GM18861 (cell line): ENCODE measurements around the gene RMND5B.
A peak's percentile ranks its signal among the peaks of the same experiment; 100 is the strongest.
"Not testable (repeated sequence)": the region's sequence is repeated elsewhere in the genome, so short reads cannot be mapped to it uniquely, and the experiment has no call there.

Source experiments
- ATAC-seq: cut with Tn5 transposase; IDR thresholded peaks from one replicate; pipeline ENCODE4 v1.9.1; 2021; ENCODE audit not compliant: unreplicated experiment

RMND5B gene

GRCh38 chr5:178127300-178128009, 3.4 kb upstream of the RMND5B start:
- not testable (repeated sequence) for ATAC-seq

- no peak for ATAC-seq
Observed at GRCh38 chr5:178129296-178129695, 1.5 kb upstream of the RMND5B start.

GRCh38 chr5:178130234-178130575, 609 bp upstream of the RMND5B start:
- ATAC-seq, result not testable (repeated sequence)

GRCh38 chr5:178131446-178131996, 707 bp downstream of the RMND5B start:
- ATAC-seq, result no peak

GRCh38 chr5:178136990-178137389, 6.2 kb downstream of the RMND5B start:
- no peak for ATAC-seq

- ATAC-seq, result no peak
Observed at GRCh38 chr5:178137991-178138390, 7.2 kb downstream of the RMND5B start.

GRCh38 chr5:178141550-178141949, 10.7 kb downstream of the RMND5B start:
- ATAC-seq, result no peak

- ATAC-seq, result no peak
Observed at GRCh38 chr5:178142642-178143041, 11.8 kb downstream of the RMND5B start.

- no peak for ATAC-seq
Observed at GRCh38 chr5:178143246-178143645, 12.4 kb downstream of the RMND5B start.

- no peak for ATAC-seq
Observed at GRCh38 chr5:178143901-178144300, 13.1 kb downstream of the RMND5B start.

GRCh38 chr5:178145965-178146820, 15.4 kb downstream of the RMND5B start:
- no peak for ATAC-seq

GRCh38 chr5:178147406-178147805, 16.6 kb downstream of the RMND5B start:
- no peak for ATAC-seq

- ATAC-seq, result no peak
Observed at GRCh38 chr5:178149199-178149932, 18.6 kb downstream of the RMND5B start.

- no peak for ATAC-seq
Observed at GRCh38 chr5:178150977-178151734, 20.3 kb downstream of the RMND5B start.

- no peak for ATAC-seq
Observed at GRCh38 chr5:178152491-178153444, 22.0 kb downstream of the RMND5B start.

GRCh38 chr5:178153530-178154340, 22.9 kb downstream of the RMND5B start, which contains the start of gene NHP2:
Gene NHP2 (minus strand): TSS chr5:178153885. CDS start chr5:178153817, 68 bp downstream.
- peak; percentile 97 for ATAC-seq

- ATAC-seq, result no peak
Observed at GRCh38 chr5:178155065-178155464, 24.3 kb downstream of the RMND5B start.

GRCh38 chr5:178160176-178160575, 29.4 kb downstream of the RMND5B start:
- ATAC-seq, result no peak

- no peak for ATAC-seq
Observed at GRCh38 chr5:178162481-178162880, 31.7 kb downstream of the RMND5B start.
